GM18873 (cell line): ENCODE results near the gene CEP295NL.
"Not testable (repeated sequence)": the region's sequence is repeated elsewhere in the genome, so short reads cannot be mapped to it uniquely, and the experiment has no call there.

ENCODE experiments used
- ATAC-seq: cut with Tn5 transposase; IDR thresholded peaks from one replicate; pipeline ENCODE4 v1.9.1; 2021; ENCODE audit warnings: mild to moderate bottlenecking, moderate library complexity, moderate number of reproducible peaks; ENCODE audit not compliant: unreplicated experiment, low FRiP score

Gene CEP295NL

DNA sequence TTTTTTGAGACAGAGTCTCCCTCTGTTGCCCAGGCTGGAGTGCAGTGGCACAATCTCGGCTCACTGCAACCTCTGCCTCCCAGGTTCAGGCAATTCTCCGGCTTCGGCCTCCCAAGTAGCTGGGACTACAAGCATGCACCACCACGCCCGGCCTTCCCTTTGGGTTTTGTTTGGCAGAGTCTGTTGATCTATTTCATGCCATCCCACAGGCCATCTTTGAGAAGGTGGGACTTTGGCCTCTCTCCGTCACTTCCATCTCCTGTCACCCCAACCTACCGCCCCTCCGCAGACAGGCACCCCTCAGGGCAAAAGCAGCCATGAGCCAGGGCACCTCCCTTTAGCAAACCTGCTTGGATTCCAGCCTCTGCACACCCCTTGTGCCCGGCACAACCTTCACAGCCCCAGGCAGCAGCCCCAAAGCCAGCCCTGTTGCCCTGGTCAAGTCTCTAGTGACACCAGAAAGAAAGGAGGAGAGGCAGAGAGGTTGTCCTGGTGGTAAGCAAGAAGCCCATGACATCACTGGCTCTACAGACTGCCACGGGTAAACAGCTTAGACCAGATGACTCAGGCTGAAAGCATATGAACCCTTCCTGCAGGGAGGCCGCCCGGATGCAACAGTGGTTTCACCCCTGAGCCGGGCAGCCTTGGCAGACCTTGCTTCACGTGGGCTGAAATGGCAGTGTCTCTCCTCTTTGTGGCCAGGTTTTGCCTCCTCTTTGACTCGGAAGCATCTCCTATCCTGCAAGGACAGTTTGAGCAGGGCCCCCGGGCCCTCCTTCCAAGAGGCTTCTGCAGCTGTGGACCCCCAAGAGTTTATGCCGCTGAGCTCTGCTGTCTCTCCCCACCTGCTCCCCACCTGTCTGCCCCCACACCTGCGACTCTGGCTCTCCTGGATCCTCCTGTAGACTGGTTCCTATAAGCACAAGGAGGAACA lies 30.3 kb upstream of the CEP295NL start:
- ATAC-seq, result no peak

DNA sequence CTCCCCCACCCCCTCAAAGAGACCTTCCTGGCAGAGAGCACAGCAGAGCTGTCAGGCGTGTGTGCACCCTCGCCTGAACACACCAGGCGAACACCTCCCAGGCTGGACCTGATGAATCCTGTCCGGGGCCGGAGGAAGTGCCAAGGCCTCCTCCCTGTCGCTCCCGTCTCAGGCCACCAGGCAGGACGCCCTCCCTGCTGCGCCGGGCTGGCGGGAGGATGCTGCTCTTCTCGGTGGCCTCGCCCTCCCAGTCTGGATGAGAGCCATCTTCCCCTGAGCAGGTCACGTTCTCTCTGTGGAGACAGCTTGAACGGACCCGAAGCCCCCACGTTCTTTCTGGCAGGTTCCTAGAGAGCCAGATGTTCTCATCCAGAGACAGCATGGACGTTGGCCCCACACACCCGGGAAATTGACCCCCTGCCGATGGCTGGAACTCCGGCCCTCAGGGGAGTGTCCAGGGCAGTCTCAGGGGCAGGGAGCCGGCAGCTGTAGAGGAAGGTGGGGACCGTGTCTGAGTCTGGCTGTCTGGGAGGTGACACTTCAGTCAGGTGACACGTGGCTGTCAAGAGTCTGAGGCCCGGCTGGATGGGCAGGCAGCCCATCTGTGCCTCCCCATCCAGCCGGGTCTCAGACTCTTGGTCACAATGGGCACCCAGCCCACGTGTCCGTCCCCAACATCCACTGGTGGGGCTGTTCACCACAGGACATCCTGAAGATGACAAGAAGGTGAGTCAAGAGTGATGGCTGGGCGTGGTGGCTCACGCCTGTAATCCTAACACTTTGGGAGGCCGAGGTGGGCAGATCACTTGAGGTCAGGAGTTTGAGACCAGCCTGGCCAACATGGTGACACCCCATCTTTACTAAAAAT lies 27.1 kb upstream of the CEP295NL start:
- ATAC-seq, result no peak

DNA sequence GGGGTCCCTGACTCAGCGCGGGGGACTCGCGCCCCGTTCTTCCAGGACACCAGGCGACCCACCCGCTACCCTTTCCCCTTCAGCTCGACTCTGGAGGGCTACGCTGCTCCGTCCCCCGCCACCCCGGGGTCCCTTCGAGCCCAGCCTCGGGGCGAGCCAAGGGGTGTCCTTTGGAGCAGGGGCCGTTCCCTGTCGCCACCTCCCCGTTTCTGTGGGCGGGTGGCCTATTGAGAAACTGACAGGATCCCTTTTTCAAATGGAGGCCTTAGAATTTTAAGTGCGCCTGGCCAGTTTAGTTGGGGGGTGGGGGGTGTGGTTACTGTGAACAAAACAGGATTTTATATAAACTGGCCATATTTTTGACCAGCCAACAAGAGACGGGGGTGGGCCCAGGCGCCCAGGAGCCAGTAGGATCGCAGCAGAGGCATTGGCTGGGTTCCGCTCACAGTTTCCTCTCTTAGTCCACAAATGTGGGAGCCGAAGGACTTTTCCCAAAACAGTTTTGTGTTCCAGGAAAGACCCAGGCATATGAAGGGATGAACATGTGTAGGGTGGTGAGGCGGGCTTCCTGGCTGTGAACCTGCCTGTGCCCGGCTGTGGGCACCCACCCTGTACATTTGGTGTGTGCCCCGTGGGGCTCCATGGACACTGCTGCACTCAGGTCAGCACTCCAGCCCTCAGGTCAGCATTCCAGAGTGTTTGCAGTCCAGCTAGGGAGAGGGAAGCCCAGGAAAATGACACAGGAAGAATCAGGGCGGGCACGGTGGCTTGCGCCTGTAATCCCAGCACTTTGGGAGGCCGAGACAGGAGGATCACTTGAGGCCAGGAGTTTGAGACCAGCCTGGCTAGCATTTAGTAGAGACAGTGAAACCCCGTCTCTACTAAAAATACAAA lies 22.9 kb upstream of the CEP295NL start:
- ATAC-seq, result no peak

DNA sequence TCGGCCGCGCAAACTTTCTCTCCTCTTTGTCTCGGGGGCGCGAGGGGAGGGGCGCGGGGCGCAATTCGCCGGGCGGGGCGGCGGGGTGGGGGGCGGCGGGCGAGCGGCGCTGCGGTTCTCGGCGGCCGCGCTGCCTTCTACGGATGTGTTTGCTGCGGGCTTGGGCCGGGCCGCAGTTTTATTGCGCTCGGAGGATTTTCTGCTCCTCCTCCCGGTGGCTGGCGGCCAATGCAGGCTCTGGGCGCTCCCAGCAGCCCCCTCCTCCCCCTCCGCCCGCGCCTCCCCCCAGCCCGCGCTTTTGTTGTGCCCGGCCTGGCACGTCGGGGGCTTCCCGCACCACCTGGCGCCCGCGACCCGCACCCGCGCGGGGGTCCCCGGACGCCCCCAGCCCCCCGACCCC lies 22.2 kb upstream of the CEP295NL start, which contains the start of gene TIMP2:
Gene TIMP2, minus strand, starts transcription at position 154 of the 400 bp plus-strand sequence. CDS start 299 bp downstream, outside the sequence.
- ATAC-seq, result no peak

DNA sequence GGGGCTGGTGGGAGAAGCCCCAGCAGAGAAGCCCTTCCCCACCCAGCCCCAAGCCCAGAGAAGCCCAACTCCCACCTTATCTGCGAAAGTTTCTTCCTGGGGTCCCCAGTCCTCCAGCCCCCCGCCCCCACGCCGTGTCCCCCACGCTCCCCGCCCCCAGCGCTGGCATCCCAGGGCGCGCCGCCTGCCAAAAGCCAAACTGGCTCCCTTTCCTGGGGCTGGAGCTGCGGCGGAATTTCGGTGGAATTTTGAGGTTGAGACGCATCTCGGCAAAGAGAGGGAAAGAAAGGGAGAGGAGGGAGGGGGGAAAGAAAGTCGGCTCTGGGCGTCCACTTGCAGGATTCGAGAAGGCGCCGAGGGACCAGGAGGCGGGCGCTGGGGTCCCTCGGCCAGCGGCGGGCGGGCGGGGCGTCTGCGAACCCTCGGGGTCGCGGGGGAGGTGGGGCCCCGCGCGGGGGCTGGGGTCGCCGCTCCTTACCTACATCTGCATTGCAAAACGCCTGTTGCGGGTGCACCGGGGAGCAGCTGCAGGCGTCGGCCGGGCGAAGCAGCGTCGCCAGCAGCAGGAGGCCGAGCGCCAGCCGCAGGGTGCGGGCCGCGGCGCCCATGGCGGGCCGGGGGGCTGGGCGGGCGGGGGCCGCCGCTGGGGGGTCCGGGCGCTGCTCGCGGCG lies 21.6 kb upstream of the CEP295NL start:
- no peak for ATAC-seq

DNA sequence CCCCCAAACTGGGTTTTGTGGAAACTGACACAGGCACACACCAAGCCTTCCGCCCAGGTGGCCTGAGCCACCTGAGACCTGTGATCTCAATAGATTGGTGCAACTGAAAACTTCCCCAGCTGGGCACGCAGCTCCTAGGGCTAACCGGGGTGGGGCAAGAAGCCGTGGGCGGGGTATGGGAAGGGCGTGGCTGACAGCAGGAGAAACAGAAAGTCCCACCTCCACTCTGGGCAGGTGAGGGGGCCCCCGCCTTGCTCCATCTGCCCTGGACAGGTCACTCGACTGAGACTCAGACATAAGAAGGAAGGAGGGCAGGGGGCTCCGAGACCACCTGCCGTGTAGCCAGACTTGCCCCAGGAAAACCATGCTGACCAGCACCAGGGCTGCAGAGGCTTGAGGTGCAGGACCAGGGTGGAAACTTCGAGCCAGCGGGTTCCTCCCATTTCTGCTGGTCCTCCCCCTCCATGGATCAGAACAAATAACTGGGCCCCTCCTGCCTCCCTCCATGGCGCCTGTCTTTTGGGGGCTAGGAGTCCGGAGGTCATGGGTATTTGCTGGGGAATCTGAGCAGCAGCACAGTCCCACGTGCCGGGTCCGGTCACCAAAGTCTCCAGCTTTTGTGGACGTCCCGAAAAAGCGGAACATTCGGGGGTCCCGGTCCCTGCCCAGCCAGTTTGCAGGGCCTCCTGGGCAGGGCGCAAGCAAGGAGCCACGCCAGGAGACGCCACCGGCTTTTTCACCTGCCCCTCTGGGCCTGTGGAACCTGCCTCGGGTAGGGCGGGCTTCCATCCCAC lies 20.9 kb upstream of the CEP295NL start:
- no peak for ATAC-seq

DNA sequence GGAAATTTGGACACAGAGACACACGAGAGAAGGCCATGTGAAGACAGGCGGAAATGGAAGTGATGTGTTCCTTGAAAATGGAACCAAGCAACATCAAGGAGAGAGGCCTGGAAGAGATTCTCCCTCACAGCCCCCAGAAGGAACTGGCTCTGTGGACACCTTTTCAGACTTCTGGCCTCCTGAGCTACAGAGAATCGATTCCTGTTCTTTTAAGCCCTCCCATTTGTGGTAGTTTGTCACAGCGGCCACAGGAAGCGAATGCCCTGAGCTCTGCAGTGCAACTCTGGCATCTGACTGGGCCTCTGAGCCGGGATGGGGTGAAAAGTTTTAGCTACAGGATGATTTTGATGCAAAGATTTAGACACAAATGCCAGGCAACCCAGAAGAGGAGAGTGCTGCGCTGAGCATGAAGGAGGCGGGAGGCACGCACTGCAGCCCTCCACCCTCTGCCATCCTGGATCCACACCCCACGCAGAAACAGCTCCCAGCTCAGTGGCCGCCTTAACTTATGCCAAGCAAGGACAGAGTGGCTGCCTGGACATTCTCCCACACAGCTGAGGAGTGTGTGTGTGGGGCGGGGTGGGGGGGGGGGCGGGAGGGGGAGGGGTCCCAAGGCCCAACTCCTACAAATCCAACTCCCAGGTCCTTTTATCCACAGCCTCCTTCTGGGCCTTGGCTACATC lies 20.0 kb upstream of the CEP295NL start:
- ATAC-seq, result no peak

DNA sequence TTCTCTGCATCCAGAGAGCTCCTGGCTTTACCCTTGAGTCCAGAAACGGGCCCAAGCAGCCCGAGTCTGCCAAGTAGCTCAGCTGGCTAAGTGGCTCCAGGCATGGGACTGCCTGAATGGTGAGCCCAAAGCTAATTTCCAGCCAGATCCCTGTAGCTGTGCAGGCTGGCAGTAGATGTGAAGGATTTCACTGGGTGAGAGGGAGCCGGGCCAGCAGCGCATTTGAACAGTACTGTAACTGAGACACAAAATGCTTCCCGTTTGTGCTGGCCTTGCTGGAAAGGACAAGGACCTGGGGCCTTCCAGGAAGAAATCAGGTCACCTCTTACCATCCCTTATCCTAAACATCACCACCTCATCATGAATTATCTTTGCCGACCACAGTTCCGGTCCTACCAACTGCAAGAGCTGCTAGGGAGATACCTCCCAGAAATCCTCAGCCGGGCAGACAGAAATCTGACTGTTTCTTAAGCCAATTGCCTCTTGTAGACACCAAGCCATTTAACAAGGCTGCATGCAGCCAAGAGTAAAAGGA lies 18.5 kb upstream of the CEP295NL start:
- no peak for ATAC-seq

DNA sequence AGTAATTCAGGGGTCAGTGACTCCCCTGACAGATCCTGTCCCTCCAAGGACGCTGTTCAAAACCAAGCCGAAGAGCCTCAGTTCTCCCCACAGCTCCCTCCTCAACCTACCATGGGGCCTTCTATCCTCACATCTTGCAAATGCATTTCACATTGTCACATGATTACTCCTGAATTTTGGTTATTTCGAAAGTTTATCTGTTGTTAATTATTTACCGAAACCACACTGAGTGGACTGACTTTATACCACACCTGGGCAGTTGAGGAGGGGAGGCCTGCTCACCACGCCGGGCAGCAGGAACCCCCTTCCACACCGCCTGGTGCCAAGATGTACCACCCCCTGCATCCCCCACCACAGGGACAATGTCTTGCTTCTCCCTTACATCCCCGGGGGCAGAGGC lies 17.5 kb upstream of the CEP295NL start:
- ATAC-seq, result no peak

DNA sequence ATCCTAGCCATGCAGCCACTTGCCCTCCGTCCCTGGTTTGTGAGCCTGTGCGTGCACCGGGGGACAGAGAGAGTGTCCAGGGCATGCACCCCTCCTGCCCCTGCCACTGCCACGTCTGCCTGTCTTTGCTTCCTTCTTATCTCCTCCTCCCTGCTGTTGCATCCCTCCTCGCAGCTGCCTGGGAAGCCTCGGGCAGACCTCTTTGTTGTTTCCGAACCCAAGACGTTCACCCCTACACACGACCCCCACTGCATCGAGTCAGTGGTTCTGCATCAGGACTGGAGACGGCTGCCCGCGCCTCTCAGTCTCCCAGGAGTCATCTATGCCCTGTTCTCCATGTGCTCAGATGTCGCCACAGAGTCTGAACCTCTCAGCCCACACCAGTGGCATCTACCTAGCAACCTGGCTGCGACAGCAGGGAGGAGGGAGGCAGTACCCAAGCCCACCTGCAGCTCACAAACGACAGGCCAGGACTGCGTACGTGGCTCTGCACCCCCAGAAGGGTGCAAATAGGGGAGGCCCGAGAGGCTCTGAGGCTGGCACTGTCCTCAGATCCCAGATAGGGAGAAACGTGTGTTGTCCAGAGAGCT lies 17.0 kb upstream of the CEP295NL start:
- ATAC-seq, result no peak

DNA sequence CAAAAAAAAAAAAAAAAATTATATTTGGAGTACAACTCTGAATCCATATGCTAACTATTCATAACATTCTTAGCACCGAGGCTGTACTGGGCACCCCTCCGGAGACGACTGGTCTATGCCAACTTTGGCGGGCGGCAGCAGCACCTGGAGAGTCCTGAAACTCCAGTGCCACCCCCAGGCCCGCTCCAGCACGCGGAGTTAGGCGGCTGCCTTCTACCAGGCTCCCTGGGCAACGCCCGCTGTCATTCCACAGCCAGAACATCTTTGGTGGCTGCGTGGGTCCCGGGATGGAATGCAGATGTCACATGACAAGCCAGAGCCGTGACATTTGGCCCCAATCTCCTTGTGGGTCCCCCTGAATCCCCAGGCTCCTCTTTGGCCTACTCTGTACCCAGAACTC lies 16.0 kb upstream of the CEP295NL start:
- ATAC-seq, result no peak

DNA sequence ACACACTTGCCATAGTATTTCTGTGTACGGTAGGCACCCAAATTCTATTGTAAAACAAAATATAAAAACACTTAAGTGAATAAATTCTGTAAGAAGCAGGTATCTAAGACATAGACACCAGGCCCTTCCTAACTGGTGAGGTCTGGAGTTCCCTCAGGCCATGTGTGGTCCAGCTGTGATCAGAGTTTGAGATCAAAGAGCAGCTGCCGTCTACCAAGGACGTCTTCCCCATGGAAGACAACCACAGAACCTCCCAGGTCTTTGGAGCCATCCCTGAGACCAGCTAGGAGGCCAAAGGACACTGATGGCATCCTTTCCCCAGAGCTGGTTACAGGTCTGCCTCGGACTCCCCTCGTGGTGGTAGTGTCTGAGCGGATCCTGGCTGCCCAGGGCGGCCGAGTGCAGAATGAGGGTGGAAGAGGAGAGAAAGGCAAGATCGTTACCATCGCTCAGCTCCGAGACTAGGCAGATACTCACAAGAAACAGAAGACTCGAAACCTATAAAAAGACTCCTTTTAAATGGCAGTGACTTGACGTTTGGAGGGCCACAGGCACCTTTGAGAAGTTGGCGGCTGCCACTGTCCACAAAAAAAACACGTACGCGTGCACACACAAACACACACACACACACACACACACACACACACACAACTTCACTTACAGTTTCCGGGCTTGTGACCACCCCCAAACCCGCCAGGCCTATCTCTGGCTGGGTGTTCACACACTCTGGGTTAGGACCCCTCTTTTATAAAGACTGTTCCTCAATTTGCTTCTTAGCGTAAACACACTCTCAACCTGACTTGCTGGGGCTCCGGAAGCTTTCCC lies 14.7 kb upstream of the CEP295NL start:
- no peak for ATAC-seq

DNA sequence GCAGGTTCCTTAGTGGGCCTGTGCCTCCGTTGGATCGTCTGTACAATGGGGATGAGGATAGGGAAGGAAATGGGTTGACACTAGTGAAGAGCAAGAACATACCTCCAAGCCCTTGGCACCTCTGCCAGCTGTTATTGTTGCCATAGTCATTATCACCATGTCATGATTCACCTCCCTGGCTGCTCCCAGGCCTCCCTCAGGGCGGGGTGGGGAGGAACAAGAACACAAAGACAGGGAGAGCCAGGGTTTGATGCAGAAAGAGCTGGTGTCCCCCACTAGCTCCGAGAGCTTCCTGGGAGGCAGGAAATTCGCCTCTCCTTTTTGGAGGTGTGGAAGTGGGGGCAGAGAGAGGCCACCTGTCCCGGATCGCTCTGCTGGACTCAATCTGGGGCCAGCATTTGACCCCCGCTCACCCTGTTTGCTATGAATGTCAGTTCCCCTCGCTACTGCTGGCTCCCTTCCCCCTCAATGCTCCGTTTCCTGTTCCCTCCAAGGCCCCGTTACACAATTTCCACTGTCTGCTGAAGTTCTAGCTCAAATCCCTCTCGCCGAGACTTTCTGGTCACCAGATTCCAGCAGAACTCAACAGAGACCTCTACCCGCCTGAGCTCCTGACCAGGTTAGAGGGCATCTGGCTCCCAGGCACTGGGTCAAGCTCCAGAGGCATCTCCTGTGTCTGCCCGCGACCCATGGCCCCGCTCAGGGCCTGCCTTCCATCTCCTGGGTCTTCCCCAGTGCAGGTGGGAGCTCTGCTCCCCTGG lies 13.1 kb upstream of the CEP295NL start:
- no peak for ATAC-seq

DNA sequence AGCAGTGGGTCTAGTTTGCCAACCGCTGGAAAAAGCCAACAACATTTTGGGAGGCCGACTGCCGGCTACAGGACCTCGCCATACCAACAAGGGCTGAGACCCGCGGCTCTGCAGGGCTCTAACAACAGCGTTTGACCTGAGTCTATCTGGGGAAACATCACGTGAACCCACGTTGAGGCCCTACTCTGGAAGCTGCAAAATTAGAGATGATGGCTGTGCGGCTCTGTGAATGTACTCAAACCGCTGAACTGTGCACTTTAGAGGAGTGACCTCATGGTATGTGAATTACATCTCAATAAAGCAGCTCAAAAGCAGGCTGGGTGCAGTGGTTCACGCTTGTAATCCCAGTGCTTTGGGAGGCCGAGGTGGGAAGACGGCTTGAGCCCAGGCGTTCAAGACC lies 10.1 kb upstream of the CEP295NL start:
- ATAC-seq, result no peak

DNA sequence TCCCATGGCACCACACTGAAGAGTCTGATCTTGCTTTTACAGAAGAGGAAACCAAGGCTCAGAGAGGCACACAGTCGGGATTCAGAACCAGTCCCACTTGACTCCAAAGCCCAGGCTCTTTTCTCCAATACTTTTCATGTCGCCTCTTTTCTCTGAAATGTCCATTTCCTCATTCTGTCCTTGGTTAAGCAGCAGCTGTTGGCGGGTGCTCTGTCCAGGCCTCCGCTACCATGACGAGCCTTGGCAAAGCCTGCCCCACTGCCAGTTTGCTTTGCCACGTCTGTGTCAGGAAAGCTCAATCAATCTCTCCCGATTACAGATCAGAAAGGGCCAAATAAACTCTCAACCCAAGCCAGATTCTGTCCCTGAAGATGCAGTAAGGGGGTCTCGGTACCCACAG lies 9.1 kb upstream of the CEP295NL start:
- no peak for ATAC-seq

DNA sequence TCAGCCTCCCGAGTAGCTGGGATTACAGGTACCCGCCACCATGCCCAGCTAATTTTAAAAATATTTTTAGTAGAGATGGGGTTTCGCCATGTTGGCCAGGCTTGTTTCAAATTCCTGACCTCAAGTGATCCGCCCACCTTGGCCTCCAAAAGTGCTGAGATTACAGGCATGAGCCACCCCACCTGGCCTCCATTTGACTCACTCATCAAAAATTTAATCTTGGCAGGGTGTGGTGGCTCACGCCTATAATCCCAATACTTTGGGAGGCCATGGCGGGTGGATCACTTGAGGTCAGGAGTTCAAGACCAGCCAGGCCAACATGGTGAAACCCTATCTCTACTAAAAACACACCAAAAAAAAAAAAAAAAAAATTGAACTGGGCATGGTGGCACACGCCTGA lies 8.5 kb upstream of the CEP295NL start:
- not testable (repeated sequence) for ATAC-seq
